Vagina (tissue), 2 donors: ENCODE results near the gene CDH4.

Source experiments
- CTCF ChIP-seq, 3 experiments: fragments of 450-650 bp in 2 of 3; fragments of 200-600 bp in 1 of 3; sonication (generic) in 1 of 3; IDR thresholded peaks; one replicate each; pipeline ENCODE4 v1.5.1; 2017 to 2019; ENCODE audit warnings: antibody characterized with exemption in 3 of 3, mild to moderate bottlenecking in 2 of 3, moderate library complexity in 2 of 3
- POLR2A ChIP-seq, 2 donors: fragments of 450-650 bp; IDR thresholded peaks; one replicate each; pipeline ENCODE4 v1.6.1; 2017; ENCODE audit warnings: antibody characterized with exemption in 2 of 2, mild to moderate bottlenecking in 2 of 2, moderate library complexity in 2 of 2

- no peak for TF ChIP-seq CTCF (IDR thresholded peaks at IDR 0.05)
- TF ChIP-seq POLR2A (IDR thresholded peaks at IDR 0.05), result no peak
These were observed 212.5 kb downstream of the CDH4 start for GRCh38 chr20:61464307-61465303.
